ENCODE measurements around the gene FAM20A.
"Not testable (repeated sequence)": the region's sequence is repeated elsewhere in the genome, so short reads cannot be mapped to it uniquely, and the experiment has no call there.

FAM20A gene

DNA sequence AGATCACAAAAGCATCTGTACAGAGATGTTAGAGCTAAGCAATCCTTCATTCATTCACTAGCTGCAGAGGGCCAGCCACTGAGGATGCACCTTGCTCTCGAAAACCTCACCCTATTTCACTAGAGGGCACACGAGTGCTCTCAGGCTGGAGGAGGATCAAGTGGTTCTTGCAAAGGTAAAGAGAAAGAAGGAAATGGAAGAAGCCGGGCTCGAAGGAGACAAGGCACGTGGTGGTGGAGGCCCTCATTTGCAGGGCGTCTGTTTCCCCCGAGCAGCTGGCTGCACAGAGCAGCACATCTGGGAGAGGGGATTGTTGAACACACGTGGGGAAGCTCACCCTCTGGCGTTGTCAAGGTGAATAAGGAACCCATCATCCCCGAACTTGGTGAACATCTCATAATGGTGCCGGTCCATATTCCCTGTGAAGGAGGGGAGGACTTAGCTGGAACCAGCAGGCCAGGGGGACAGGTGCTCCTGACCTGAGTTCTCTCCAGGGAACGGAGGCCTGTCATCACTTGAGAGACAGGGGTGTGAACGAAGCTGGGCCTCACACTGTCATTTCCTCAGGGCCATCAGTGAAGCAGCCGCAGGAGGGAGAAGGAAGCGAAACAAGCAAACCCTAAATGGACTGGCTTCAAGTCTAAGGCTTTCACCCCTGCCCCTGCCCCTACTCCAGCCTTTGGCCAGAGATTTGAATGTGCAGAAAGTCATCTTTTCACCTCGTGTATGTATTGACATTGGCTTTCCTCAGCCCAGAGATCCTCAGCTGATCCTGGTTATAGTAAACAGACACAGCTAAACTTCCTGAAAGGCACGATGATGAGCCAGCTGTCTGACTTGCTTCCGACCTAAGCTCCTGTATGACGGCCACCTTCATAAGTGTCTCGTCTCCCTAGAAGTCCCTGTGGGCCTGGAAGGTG, 61.4 kb downstream of the FAM20A start:
- no peak for DNase-seq
- in situ Hi-C loops (cut with MboI; ENCODE audit: low pct_unique_long_range_greater_than_20kb, low sequenced_read_pairs): no loop called here

DNA sequence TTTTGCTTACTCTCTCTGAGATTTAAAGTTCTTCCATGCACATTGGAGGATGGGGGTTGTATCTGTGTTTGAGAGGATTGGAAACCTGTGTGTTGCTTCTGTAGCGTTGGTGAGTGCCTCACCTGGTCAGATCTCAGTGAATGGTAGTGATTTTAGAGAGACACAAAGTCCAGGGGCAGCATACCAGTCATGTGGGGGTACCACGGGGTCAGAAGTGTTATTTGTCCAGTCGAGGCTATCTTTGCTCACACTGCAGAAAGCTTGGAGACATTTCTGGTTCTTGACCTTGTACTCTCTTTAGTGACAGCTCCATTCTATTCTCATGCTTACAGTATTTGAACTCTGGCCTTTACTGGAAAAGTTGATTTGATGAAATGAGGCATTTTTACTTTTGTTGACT, 65.2 kb downstream of the FAM20A start:
- in situ Hi-C loops (cut with MboI; ENCODE audit: low pct_unique_long_range_greater_than_20kb, low sequenced_read_pairs): no loop called here
- DNase-seq: no peak

DNA sequence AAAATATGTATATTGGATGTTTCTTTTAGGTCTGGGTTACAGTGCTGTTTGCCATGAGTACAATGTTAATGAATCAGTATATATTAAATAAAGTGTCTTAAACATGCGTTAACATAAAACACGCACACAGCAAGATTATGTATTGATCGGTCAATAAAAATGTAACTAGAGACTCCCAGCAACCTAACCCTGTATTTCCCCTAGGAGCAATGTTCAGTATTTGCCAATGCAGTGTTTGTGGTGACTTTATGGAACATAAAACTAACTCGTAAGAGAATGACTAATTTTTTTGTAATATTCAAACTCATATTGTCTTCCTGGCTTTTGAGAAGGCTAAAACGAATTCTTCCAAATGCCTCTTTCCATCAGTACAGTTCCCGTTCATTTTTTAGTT, 66.5 kb downstream of the FAM20A start:
- in situ Hi-C loops (cut with MboI; ENCODE audit: low pct_unique_long_range_greater_than_20kb, low sequenced_read_pairs): no loop called here
- no peak for DNase-seq

DNA sequence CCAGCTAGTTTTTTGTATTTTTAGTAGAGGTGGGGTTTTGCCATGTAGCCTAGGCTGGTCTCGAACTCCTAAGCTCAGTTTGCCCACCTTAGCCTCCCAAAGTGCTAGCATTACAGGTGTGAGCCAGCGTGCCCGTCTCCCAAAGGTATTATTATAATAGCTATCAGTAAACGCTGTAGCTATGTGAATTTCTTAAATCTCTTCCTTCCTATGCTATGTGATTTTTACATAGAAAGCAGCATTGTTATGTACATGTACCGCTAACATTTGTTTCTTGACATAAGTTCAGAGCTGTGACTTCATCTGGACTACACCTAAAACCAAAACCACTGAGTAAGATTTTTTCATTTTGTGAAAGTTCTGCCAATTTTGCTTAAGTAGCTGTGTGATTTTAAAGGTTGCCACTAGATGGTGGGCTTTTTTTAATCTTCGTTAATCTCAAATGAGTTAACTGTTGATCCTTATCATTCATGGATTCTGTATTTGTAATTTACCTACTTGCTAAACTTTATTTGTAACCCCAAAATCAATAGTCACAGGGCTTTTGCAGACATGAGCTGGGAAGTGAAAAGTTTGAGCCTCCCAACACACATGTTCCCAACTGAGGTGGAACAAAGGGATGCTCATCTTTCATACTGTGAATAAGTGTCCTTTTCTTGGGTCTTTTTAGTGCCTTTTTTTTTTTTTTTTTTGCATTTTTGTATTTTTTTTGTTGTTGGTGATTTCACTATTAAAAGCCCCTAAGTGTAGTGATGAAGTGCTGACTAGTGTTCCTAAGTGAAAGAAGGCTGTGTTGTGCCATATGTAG, 67.1 kb downstream of the FAM20A start:
- DNase-seq: peak; percentile 18
- in situ Hi-C loops (cut with MboI; ENCODE audit: low pct_unique_long_range_greater_than_20kb, low sequenced_read_pairs): no loop called here

DNA sequence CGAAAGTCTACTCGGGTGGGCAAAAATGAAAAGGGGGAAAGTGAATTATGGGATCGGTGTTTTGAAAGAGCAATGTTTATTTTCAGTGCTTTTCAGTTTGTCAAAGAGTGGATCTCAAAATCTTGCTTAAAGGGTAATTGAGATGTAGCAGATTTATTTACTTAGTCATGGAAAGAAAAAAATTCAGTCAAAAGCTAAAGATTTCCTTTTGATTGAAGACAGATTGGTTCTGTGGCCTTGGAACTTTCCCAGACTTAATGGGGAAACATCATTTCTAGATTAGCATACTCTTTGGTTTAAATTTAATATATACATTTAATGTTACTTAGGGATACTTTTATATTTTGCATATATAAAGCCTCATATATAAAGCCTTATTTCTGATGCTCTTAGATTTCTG, 68.3 kb downstream of the FAM20A start:
- DNase-seq: no peak
- in situ Hi-C loops (cut with MboI; ENCODE audit: low pct_unique_long_range_greater_than_20kb, low sequenced_read_pairs): no loop called here

DNA sequence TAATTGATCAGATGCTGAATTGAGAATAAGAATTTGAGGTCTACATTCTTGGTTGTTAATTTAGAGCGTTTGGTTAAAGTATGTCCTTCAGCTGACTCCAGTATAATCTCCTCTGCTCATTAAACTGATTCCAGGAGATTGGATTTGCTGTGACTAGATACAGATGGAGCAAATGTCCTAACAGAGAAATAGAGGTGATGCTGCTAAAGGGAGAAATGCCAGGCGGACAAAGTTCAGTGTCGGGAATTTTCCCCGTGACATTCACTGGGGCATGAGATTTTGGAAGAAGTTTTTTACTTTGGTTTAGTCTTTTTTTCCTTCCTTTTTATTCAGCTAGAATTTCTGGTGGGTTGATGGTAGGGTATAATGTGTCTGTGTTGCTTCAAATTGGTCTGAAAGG, 69.9 kb downstream of the FAM20A start:
- DNase-seq: no peak
- in situ Hi-C loops (cut with MboI; ENCODE audit: low pct_unique_long_range_greater_than_20kb, low sequenced_read_pairs): no loop called here

DNA sequence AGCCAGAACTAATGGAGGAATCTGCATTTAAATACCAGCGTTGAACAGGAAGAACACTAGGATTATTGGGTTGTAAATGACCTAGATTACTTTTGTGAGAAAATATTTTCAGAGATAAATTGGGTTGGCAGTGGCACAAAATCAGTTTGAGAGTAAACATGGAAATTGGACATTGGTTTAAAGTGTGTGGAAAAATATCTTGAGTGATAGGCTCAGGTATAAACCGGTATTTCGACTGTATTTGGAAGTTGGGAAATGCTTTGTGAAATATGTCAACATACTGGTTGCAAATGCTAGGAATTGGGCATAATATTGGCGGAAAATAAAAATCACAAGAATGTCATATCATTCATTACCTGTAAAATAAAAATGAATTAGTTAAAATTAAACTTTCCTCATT, 73.9 kb downstream of the FAM20A start:
- DNase-seq: no peak
- in situ Hi-C loops (cut with MboI; ENCODE audit: low pct_unique_long_range_greater_than_20kb, low sequenced_read_pairs): no loop called here

DNA sequence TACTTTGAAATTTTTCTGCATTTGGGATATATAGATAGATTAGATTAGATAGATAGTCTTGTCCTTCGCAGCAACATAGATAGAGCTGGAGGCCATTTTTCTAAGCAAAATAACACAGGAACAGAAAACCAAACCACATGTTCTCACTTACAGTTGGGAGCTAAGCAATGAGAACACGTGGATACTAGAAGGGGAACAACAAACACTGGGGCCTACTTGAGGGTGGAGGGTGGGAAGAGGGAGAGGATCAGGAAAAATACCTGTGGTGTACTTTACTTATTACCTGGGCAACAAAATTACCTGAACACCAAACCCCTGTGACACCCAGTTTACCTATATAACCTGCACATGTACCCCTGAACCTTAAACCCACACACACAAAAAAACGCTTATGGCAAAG, 74.6 kb downstream of the FAM20A start:
- DNase-seq: no peak
- in situ Hi-C loops (cut with MboI; ENCODE audit: low pct_unique_long_range_greater_than_20kb, low sequenced_read_pairs): no loop called here

DNA sequence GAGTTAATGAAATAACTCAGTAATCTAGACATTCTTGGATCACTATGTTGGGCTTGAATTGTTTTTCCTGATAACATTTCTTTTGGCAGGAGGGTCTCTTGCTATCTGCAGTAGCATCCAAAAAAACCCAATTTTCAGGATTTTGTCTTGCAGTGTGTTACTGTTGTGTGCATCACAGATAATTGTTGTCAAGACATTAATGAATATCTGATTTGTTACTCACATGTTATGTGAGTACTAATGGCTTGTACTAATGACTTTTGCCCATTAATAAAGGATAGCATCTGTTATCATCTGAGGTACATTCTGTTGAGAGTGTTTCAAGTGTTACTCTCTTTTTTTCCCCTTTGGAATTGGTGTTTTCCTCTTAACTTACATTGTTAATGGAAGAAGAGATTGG, 78.9 kb downstream of the FAM20A start:
- DNase-seq: no peak
- in situ Hi-C loops (cut with MboI; ENCODE audit: low pct_unique_long_range_greater_than_20kb, low sequenced_read_pairs): no loop called here

DNA sequence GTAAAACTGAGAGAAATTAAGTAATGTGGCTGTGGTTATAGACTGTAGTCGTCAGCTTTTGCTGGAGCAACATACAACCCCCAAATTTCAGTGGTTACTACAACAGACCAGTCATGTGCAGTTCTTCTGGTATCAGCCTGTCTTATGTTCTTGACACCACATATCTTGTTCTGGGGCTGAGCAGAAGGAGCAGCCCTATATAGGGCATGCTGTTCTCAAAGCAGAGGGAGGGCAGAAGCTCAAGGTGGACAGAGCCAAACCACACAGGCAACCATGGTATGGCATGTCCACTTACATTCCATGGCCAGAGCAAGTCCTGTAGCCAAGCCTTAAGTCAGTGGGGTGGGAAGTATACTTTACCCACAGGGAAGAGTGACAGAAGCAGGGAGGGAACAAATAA, 81.3 kb downstream of the FAM20A start:
- in situ Hi-C loops (cut with MboI; ENCODE audit: low pct_unique_long_range_greater_than_20kb, low sequenced_read_pairs): no loop called here
- DNase-seq: no peak

DNA sequence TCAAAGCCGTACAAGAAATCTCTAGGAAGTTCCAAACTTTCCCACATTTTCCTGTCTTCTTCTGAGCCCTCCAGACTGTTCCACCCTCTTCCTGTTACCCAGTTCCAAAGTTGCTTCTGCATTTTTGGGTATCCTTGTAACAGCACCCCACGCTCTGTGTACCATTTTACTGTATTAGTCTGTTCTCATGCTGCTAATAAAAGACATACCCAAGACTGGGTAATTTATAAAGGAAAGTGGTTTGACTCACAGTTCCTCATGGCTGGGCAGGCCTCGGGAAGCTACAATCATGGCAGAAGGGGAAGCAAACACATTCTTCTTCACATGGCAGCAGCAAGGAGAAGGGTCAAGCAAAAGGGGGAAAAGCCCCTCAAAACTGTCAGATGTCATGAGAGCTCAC, 82.1 kb downstream of the FAM20A start:
- in situ Hi-C loops (cut with MboI; ENCODE audit: low pct_unique_long_range_greater_than_20kb, low sequenced_read_pairs); DNase-seq: not testable (repeated sequence)

DNA sequence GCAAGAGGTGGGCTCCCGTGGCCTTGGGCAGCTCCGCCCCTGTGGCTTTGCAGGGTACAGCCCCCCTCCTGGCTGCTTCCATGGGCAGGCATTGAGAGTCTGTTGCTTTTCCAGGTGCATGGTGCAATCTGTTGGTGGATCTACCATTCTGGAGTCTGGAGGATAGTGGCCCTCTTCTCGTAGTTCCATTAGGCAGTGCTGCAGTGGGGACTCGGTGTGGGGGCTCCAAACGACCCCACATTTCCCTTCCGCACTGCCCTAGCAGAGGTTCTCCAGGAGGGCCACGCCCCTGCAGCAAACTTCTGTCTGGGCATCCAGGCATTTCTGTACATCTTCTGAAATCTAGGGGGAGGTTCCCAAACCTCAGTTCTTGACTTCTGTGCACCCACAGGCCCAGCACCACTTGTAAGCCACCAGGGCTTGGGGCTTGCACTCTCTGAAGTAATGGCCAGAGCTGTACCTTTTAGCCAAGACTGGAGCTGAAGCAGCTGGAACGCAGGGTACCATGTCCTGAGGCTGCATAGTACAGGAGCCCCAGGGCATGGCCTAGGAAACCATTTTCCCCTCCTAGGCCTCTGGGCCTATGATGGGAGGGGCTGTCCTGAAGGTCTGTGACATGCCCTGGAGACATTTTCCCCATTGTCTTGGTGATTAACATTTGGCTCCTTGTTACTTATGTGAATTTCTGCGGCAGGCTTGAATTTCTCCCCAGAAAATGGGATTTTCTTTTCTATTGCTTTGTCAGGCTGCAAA, 82.9 kb downstream of the FAM20A start:
- in situ Hi-C loops (cut with MboI; ENCODE audit: low pct_unique_long_range_greater_than_20kb, low sequenced_read_pairs): no loop called here
- DNase-seq: no peak

DNA sequence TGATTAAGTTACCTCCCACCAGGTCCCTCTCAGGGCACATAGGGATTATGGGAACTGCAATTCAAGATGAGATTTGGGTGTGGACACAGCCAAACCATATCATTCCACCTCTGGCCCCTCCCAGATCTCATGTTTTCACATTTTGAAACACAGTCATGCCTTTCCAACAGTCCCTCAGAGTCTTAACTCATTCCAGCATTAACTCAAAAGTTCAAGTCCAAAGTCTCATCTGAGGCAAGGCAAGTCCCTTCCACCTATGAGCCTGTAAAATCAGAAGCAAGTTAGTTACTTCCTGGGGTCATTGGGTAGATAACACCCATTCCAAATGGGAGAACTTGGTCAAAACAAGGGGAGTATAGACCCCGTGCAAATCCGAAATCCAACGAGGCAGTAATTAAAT, 83.6 kb downstream of the FAM20A start:
- in situ Hi-C loops (cut with MboI; ENCODE audit: low pct_unique_long_range_greater_than_20kb, low sequenced_read_pairs): not testable (repeated sequence)

DNA sequence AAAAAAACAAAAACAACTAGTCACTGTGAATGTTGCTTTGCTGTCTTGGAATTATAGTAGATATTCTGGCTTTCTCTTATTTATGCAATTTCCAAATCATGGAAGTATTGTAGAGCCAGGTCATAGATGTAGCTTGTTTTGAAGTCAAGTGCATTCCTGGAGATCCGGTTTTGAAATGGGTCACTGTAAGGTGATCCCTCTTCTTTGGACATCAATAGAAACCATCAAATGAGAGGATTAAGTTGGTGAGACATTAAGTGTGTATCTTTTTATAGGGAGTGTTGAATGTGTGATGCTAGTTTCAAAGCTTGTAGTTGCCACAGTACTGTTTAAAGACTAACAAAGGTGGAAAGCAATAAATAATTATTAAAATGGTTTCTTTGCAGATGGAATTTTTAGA, 84.4 kb downstream of the FAM20A start:
- DNase-seq: no peak
- in situ Hi-C loops (cut with MboI; ENCODE audit: low pct_unique_long_range_greater_than_20kb, low sequenced_read_pairs): no loop called here

More for the DNA sequence above, 83.6 kb downstream of the FAM20A start:
- DNase-seq: not testable (repeated sequence)

DNA sequence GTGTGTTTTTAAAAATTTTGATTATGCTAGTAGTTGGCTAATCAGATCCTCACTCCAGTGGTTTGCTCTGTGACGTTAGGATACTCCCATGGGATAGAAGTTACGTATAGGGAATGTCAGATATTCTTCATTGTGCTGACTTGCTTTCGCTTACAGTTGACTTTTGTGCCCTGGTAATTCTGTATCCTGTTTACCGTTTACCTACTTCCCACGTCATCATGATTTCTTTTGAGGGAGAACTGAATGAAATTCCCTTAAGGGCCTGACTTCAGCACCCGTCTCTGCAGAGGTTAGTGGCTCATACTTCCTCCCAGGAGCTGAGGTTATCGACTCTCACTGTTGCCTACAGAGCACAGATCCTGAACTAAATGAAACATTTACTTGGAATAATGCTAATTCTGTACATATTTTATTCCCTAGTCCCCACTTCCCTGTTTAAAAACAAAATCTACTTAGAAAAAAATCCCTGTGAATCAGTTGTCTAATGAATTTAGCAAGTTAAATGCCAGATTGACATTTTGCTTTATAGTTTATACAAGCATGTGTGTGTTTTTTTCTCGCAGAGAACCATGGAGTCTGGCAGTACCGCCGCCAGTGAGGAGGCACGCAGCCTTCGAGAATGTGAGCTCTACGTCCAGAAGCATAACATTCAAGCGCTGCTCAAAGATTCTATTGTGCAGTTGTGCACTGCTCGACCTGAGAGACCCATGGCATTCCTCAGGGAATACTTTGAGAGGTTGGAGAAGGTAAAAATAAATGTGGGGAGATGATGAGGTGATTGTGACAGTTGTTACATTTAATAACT, 86.1 kb downstream of the FAM20A start:
- DNase-seq: no peak
- in situ Hi-C loops (cut with MboI; ENCODE audit: low pct_unique_long_range_greater_than_20kb, low sequenced_read_pairs): no loop called here

DNA sequence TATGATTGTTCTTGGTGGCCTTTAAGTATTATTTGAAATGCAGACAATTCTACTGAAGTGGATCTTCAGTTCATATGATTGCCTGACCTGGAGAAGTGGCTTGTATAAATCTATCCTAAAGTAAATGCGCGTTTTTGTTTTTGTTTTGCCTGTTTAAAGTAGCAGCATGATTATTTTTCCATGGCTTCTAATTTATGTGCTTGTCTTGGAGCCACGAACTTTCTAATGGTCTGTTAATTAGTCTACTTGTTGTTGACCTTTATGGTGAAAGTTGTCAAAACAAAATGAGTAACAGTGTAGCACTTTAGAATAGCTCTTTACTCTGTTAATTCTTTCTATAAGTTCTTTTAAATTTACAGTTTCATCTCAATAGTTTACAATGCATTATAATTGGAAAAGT, 87.2 kb downstream of the FAM20A start:
- in situ Hi-C loops (cut with MboI; ENCODE audit: low pct_unique_long_range_greater_than_20kb, low sequenced_read_pairs): no loop called here

DNA sequence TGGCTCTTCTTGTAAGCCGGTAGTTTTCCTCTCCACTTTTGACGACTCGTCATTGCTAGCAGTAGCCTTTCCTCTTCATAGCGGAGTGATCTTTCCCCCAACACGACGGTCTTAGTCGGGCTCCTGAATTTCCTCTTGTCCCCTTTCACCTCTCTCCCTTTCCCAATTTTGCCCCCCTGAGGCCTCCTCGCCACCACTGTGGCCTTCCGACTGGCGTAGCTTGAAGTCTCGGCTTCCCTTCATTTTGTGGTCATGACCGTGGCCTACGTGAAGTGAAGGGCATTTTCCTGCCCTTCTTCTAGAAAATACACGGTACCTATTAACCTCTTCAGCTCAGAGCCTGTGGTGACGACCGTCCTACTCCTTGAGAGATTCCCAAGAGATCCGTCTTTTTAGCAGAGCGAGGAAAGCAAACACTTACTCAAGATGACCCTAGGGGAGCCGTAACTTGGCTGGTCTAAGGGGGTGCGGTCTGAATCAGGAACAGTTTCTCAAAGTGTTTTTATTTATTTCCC, 88.2 kb downstream of the FAM20A start:
- in situ Hi-C loops (cut with MboI; ENCODE audit: low pct_unique_long_range_greater_than_20kb, low sequenced_read_pairs): no loop called here
- peak; percentile 39 for DNase-seq

More for the DNA sequence above, 87.2 kb downstream of the FAM20A start:
- no peak for DNase-seq

DNA sequence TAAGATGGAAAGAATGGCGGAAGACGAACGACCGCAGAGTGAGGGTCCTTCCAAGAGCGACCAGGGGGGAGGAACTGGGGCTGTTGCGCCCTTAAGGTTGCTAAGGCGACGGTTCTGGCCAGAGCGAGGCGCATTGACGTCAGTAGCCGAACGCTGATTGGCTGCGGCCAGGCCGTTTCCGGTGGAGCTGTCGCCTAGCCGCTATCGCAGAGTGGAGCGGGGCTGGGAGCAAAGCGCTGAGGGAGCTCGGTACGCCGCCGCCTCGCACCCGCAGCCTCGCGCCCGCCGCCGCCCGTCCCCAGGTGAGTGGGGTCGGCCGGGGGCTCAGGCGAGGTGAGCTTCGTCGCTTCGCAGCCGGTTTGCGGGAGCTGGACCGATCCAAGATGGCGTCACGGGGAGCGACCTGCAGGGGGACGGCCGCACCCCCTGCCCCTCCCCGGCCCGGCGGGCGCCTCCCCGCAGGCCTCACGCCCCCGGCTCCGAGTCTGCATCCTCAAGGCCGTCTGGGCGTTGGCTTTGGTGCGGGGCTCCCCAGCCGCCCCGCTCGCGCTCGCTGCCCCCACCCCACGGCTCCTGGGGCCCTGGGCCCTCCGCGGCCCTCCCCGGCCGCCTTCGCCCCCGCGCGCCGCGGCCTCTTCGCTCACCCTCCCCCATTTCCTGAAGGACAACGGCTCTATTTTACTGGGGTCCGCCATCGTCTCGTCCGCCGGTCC, 88.8 kb downstream of the FAM20A start, which contains the start of gene PRKAR1A:
PRKAR1A (plus strand) TSS at position 184 of the 713 bp plus-strand sequence. CDS start 2,970 bp downstream, outside the sequence.
- DNase-seq: peak; percentile 93
- in situ Hi-C loops (cut with MboI; ENCODE audit: low pct_unique_long_range_greater_than_20kb, low sequenced_read_pairs): no loop called here

Data from KBM-7 (cell line).